Osteoblast (primary cell): ENCODE measurements around the gene SNX22. TPM values are rescaled to one million over a fixed set of nuclear protein-coding genes. Genes with fewer than 3 reads are reported as not detected.

ENCODE experiments used
- DNase-seq: peaks from one replicate; pipeline ENCODE4 v3.0.0; 2011; ENCODE audit warnings: low spot score, mixed read lengths; ENCODE audit not compliant: insufficient read length; ENCODE audit errors: missing footprints
- H2AFZ ChIP-seq: 2 replicates; pipeline ENCODE4 v1.6.0; 2011; ENCODE audit warnings: mild to moderate bottlenecking, low read length
- H3K27ac ChIP-seq: 2 replicates; pipeline ENCODE4 v1.5.1; 2011; ENCODE audit warnings: mild to moderate bottlenecking, low read depth, low read length, moderate library complexity
- H3K27me3 ChIP-seq: 2 replicates; pipeline ENCODE4 v1.6.0; 2012; ENCODE audit warnings: mild to moderate bottlenecking, control low read depth, inconsistent platforms, low read length, moderate library complexity; ENCODE audit not compliant: insufficient read depth
- H3K36me3 ChIP-seq: 2 replicates; pipeline ENCODE4 v1.5.1; 2011; ENCODE audit warnings: mild to moderate bottlenecking, low read length, control low read depth, moderate library complexity; ENCODE audit not compliant: insufficient read depth
- H3K4me1 ChIP-seq: 2 replicates; pipeline ENCODE4 v1.5.1; 2011; ENCODE audit warnings: mild to moderate bottlenecking, low read length, control low read depth, moderate library complexity; ENCODE audit not compliant: insufficient read depth
- H3K4me2 ChIP-seq: 2 replicates; pipeline ENCODE4 v1.6.0; 2011; ENCODE audit warnings: mild to moderate bottlenecking, low read length; ENCODE audit not compliant: insufficient read depth
- H3K4me3 ChIP-seq: fragments of 200-600 bp; sonication (generic); 3 replicates; pipeline ENCODE4 v1.5.1; 2012; ENCODE audit warnings: mild to moderate bottlenecking, low read length, inconsistent platforms; ENCODE audit not compliant: insufficient read depth
- H3K79me2 ChIP-seq: 2 replicates; pipeline ENCODE4 v1.6.0; 2012; ENCODE audit warnings: mild to moderate bottlenecking, low read length, control low read depth, inconsistent platforms; ENCODE audit not compliant: insufficient read depth
- H3K9me3 ChIP-seq: 2 replicates; pipeline ENCODE4 v1.5.1; 2011; ENCODE audit warnings: low read depth, low read length, control low read depth
- H4K20me1 ChIP-seq: 2 replicates; pipeline ENCODE4 v1.6.0; 2012; ENCODE audit warnings: mild to moderate bottlenecking, low read length, control low read depth; ENCODE audit not compliant: insufficient read depth
- CTCF ChIP-seq: IDR thresholded peaks from 2 replicates; pipeline ENCODE4 v1.5.1; 2011; ENCODE audit warnings: mild to moderate bottlenecking, low read depth, low read length, moderate library complexity; ENCODE audit errors: extremely low read depth
- small RNA-seq: library from RNA; depleted of rRNA; stranded (forward); fragments of <200 nt; gene quantifications from one replicate; pipeline ENCODE3, GENCODE V24; 2012
- total RNA-seq: library from RNA; depleted of rRNA; stranded (reverse); fragments of >200 nt; gene quantifications from 2 replicates; pipeline ENCODE4 v1.2.3, GENCODE V29; 2012

The SNX22 gene
- total RNA-seq, 1 donor: under 0.01 TPM

GRCh38 chr15:64205202-64205601, 53.7 kb downstream of the SNX22 start:
- Histone ChIP-seq H3K27ac (no peak overlapping the region), H3K9me3 (no peaks in the 10 kb centered on the region), H4K20me1 (no peaks in the 10 kb centered on the region), H3K4me3 (no peak overlapping the region), H3K27me3 (no peaks in the 10 kb centered on the region), H3K79me2 (no peaks in the 10 kb centered on the region), H2AFZ (no peak overlapping the region), H3K4me2 (no peak overlapping the region), H3K36me3 (peaks cover 41% of the 10 kb centered on the region), H3K4me1 (no peaks in the 10 kb centered on the region)
- TF ChIP-seq CTCF: no peak
- peak; percentile 34 for DNase-seq

Small RNA genes lying within 50 kb of the gene (small RNA-seq; reads per million reads assigned to genes)
- gene RF00019: not detected

Other genes starting within 250 kb of the SNX22 start
- 23.5 and 31.8 TPM in 2 replicates for gene DAPK2, start 105.2 kb upstream of the SNX22 start, total RNA-seq
- gene CIAO2A, start 57.9 kb upstream of the SNX22 start, total RNA-seq: 45.2 and 51.0 TPM in 2 replicates
- 51.0 and 51.9 TPM in 2 replicates for gene SNX1, start 55.7 kb upstream of the SNX22 start, total RNA-seq
- 954 and 1,032 TPM in 2 replicates for gene PPIB, start 11.3 kb downstream of the SNX22 start, total RNA-seq
- gene CSNK1G1, start 204.4 kb downstream of the SNX22 start, total RNA-seq: 34.0 and 35.4 TPM in 2 replicates
- gene PCLAF, start 229.7 kb downstream of the SNX22 start, total RNA-seq: 20.6 and 29.2 TPM in 2 replicates
- gene TRIP4, start 236.1 kb downstream of the SNX22 start, total RNA-seq: 10.9 and 14.1 TPM in 2 replicates